Neutrophil (primary cell): Measurements from ENCODE around the gene MYL4.
"Not testable (repeated sequence)": the region's sequence is repeated elsewhere in the genome, so short reads cannot be mapped to it uniquely, and the experiment has no call there.

Experiments
- H3K27ac ChIP-seq: fragments of 200-600 bp; sonication (generic); 2 replicates; pipeline ENCODE4 v1.5.1; 2016; ENCODE audit warnings: mild to moderate bottlenecking, moderate library complexity
- H3K27me3 ChIP-seq: fragments of 200-600 bp; sonication (generic); 2 replicates; pipeline ENCODE4 v1.6.0; 2016; ENCODE audit warnings: mild to moderate bottlenecking
- H3K36me3 ChIP-seq: fragments of 200-600 bp; sonication (generic); 2 replicates; pipeline ENCODE4 v1.5.1; 2017
- H3K4me1 ChIP-seq, 2 experiments: fragments of 200-600 bp in 1 of 2; sonication (generic) in 1 of 2; 1 replicate in 1 of 2; 2 replicates in 1 of 2; pipeline versions ENCODE4 v1.5.1 to v1.6.1; 2013 to 2016; ENCODE audit warnings: low read depth in 1 of 2, low read length in 1 of 2, mild to moderate bottlenecking in 1 of 2, moderate library complexity in 1 of 2; ENCODE audit not compliant: control insufficient read depth in 1 of 2, insufficient read depth in 1 of 2
- H3K4me3 ChIP-seq, 2 experiments: fragments of 200-600 bp in 1 of 2; sonication (generic) in 1 of 2; 1 replicate in 1 of 2; 2 replicates in 1 of 2; pipeline ENCODE4 v1.5.1; 2013 to 2016; ENCODE audit warnings: low read depth in 1 of 2, low read length in 1 of 2, mild to moderate bottlenecking in 1 of 2, moderate library complexity in 1 of 2
- H3K9me3 ChIP-seq: fragments of 200-600 bp; sonication (generic); 2 replicates; pipeline ENCODE4 v1.5.1; 2016
- CTCF ChIP-seq: fragments of 200-600 bp; sonication (generic); IDR thresholded peaks from 2 replicates; pipeline ENCODE4 v1.5.1; 2016; ENCODE audit warnings: antibody characterized with exemption

Gene MYL4

GRCh38 chr17:47208744-47209488 lies at the start of gene MYL4:
TSS of gene MYL4 (plus strand) at chr17:47209348. CDS start at chr17:47209423, 75 bp downstream.
- no peak for TF ChIP-seq CTCF
- Histone ChIP-seq H3K27ac (no peak within 1 kb of the TSS), H3K36me3 (no peaks in the 10 kb centered on the region), H3K4me1 (no peaks in the 10 kb centered on the region), H3K4me3 (no peak within 1 kb of the TSS), H3K9me3 (no peaks in the 10 kb centered on the region), H3K27me3 (peaks cover 53% of the 10 kb centered on the region)

- H3K4me3 ChIP-seq: no peak overlapping the region
- no peaks in the 10 kb centered on the region for H3K9me3 ChIP-seq
- peaks cover 6 to 9% of the 10 kb centered on the region in 2 experiments for H3K4me1 ChIP-seq
- peak overlapping the region; percentile 58 for H3K27ac ChIP-seq
- H3K27me3 ChIP-seq: no peaks in the 10 kb centered on the region
- TF ChIP-seq CTCF: no peak
- peaks cover 38% of the 10 kb centered on the region for H3K36me3 ChIP-seq
Measured at GRCh38 chr17:47162013-47162622, 47.0 kb upstream of the MYL4 start.

- no peaks in the 10 kb centered on the region for H3K9me3 ChIP-seq
- TF ChIP-seq CTCF: no peak
- no peak overlapping the region for H3K4me3 ChIP-seq
- H3K4me1 ChIP-seq: peaks cover 6 to 9% of the 10 kb centered on the region in 2 experiments
- peaks cover 51% of the 10 kb centered on the region for H3K36me3 ChIP-seq
- H3K27me3 ChIP-seq: no peaks in the 10 kb centered on the region
- H3K27ac ChIP-seq: no peak overlapping the region
Measured at GRCh38 chr17:47164263-47164662, 44.9 kb upstream of the MYL4 start.

GRCh38 chr17:47165137-47165536 lies 44.0 kb upstream of the MYL4 start:
- no peaks in the 10 kb centered on the region for H3K9me3 ChIP-seq
- H3K4me3 ChIP-seq: no peak overlapping the region
- no peaks in the 10 kb centered on the region for H3K27me3 ChIP-seq
- TF ChIP-seq CTCF: no peak
- H3K27ac ChIP-seq: no peak overlapping the region
- H3K4me1 ChIP-seq: peaks cover 6 to 9% of the 10 kb centered on the region in 2 experiments
- H3K36me3 ChIP-seq: peaks cover 49% of the 10 kb centered on the region

- not testable (repeated sequence) for H3K27me3 ChIP-seq, H3K27ac ChIP-seq, H3K4me3 ChIP-seq, H3K9me3 ChIP-seq, H3K4me1 ChIP-seq
- peaks cover 46% of the 10 kb centered on the region for H3K36me3 ChIP-seq
Measured at GRCh38 chr17:47166854-47167253, 42.3 kb upstream of the MYL4 start.

- H3K4me1 ChIP-seq, H3K27me3 ChIP-seq, H3K27ac ChIP-seq, H3K9me3 ChIP-seq, H3K4me3 ChIP-seq: not testable (repeated sequence)
- peaks cover 46% of the 10 kb centered on the region for H3K36me3 ChIP-seq
Measured at GRCh38 chr17:47168896-47169295, 40.3 kb upstream of the MYL4 start.
